ENCODE measurements around the gene SLC22A12.

The SLC22A12 gene

DNA sequence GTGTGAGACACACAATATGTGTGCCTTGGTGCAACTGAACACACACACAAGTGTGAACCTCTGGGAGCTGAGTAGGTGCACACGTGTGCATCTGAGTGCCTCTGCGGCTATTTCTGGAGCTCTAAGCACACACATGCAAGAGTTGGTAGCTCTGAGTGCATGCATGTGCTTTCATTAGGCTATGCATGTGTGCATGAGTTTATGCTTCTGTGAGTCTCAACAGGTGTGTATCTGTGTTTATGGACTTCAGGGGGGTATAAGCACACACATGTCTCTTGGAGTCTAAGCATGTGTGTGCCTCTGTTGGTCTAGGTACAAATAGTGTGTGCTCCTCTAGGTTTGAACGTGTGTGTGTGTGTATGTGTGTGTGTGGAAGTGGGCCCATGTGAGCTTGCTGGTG is 25.8 kb downstream of the SLC22A12 start:
- H3K36me3 ChIP-seq (ENCODE audit: control insufficient read depth, insufficient read depth, low read length) = peaks cover 8% of the 10 kb centered on the region
- H3K27ac ChIP-seq (ENCODE audit: low read depth, low read length) = no peak overlapping the region
- peaks cover 5% of the 10 kb centered on the region for H3K4me1 ChIP-seq (ENCODE audit: control insufficient read depth, insufficient read depth, low read length)
- no peak overlapping the region for H3K4me3 ChIP-seq (ENCODE audit: low read length)
- H3K9ac ChIP-seq (ENCODE audit: low read length) = no peak overlapping the region
- no peaks in the 10 kb centered on the region for H3K27me3 ChIP-seq (ENCODE audit: control insufficient read depth, insufficient read depth, low read length)

DNA sequence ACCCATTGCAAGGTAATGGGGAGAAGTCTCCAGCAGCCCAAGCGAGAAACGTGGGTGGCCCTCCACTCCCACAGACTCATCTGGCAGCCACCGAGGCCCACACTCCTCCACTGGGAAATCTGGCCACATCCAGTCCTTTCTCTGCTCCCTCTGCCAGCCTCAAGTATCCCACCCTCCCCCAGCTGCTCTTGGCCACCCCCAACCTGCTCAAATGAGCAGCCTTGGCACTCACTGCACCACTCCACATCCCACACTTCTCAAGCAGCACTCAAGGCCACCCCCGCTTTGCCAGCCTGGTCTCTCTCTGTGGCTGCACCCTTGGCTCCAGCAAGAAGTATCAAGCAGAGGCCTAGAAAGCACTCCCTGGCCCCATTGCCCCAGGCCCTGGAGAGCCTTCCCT is 28.2 kb downstream of the SLC22A12 start:
- Histone ChIP-seq H3K4me1 (ENCODE audit: control insufficient read depth, insufficient read depth, low read length) (peaks cover 5% of the 10 kb centered on the region), H3K27ac (ENCODE audit: low read depth, low read length) (peak overlapping the region; percentile 11), H3K36me3 (ENCODE audit: control insufficient read depth, insufficient read depth, low read length) (peaks cover 8% of the 10 kb centered on the region), H3K9ac (ENCODE audit: low read length) (no peak overlapping the region), H3K27me3 (ENCODE audit: control insufficient read depth, insufficient read depth, low read length) (no peaks in the 10 kb centered on the region), H3K4me3 (ENCODE audit: low read length) (no peak overlapping the region)

DNA sequence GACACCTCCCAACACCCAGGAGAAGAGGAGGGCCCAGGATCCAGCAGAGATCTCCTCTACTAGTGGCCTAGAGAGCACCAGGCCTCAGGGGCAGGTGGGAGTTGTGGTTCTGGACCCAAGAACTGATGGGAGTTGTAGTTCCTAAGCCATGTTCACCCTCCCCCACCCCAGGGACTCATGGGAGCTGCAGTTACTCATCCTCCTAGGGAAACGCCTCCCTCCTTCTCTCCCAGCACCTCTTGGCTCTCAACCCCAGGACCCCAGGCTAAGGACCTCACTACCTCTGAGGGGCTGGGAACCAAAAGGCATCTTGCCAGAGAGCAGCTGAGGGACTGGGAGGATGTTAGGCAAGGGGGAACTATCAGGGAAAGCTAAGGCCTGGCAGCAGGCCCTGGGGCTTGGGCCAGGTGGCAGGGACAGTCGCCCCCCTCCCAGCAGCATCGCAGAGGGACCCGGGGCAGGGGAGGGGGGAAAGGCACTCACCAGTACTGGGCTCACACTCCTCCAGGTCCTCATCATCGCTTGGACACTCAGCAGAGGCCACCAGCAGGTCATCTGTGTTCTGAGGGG is 28.9 kb downstream of the SLC22A12 start:
- H3K36me3 ChIP-seq (ENCODE audit: control insufficient read depth, insufficient read depth, low read length) = peaks cover 8% of the 10 kb centered on the region
- H3K4me3 ChIP-seq (ENCODE audit: low read length) = no peak overlapping the region
- peak overlapping the region; percentile 11 for H3K27ac ChIP-seq (ENCODE audit: low read depth, low read length)
- peaks cover 5% of the 10 kb centered on the region for H3K4me1 ChIP-seq (ENCODE audit: control insufficient read depth, insufficient read depth, low read length)
- no peak overlapping the region for H3K9ac ChIP-seq (ENCODE audit: low read length)
- H3K27me3 ChIP-seq (ENCODE audit: control insufficient read depth, insufficient read depth, low read length) = no peaks in the 10 kb centered on the region

DNA sequence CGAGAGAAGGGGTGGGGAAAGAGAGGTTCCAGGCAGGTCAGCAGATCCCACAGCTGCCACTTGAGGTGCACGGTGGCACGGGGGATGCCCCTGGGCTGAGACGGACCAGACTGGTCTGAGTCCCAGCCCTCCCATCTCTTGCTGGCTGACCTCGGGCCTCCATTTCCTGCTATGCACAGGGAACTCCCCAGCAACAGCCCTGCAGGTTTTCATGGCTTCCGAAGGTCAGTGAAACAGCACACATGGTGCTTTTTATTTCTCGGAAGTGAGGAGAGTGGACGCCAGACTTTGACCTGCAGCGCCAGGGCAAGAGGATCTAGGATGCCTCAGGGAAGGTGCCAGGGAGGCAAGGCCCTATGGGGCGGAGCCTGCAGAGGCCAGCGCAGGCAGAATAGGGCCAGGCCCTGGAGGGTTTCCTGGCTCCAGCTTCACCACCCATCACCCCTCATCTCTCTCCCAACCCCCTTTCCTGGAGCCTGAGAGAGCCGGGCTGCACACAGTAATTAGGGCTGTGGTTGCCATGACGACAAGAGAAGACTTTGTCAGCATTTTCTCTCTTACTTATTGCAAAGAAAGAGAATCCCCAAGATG is 29.5 kb downstream of the SLC22A12 start:
- peaks cover 5% of the 10 kb centered on the region for H3K4me1 ChIP-seq (ENCODE audit: control insufficient read depth, insufficient read depth, low read length)
- no peak overlapping the region for H3K27ac ChIP-seq (ENCODE audit: low read depth, low read length)
- peaks cover 8% of the 10 kb centered on the region for H3K36me3 ChIP-seq (ENCODE audit: control insufficient read depth, insufficient read depth, low read length)
- H3K9ac ChIP-seq (ENCODE audit: low read length) = no peak overlapping the region
- H3K27me3 ChIP-seq (ENCODE audit: control insufficient read depth, insufficient read depth, low read length) = no peaks in the 10 kb centered on the region
- H3K4me3 ChIP-seq (ENCODE audit: low read length) = no peak overlapping the region

DNA sequence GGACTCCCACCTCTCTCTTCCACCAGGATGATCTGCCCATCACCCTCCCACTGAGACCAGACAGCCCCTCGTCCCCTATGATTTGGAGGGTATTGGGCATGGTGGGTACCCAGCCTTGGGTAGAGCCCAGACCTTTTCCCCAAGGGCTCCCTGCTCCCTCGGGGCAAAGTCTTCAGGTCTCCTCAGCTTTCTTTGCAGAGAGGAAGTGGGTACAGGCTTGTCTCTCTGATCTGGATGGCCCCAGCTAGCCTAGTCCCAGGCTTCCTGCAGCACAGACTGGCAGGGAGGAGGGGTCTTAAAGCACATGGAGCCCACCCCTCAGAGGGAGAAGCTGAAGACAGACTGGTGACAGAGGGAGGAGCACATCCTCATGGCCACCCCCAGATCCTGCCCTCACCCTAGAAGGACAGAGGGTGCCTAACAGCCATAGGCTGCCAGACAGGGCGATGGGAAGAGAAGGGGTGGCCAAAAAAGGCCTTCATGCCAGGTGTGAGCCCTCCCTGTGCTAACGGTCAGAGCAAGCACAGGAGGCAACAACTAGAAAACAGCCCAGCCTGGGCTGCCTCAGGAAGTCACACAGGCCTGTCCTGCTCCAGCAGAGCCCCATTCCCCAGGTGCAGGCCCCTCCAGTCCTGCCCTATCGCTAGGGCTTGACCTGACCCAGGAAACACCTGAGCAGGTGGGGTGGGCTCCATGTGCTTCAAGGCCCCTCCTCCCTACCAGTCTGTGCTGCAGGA is 30.4 kb downstream of the SLC22A12 start:
- Histone ChIP-seq H3K4me1 (ENCODE audit: control insufficient read depth, insufficient read depth, low read length) (peaks cover 5% of the 10 kb centered on the region), H3K27me3 (ENCODE audit: control insufficient read depth, insufficient read depth, low read length) (no peaks in the 10 kb centered on the region), H3K27ac (ENCODE audit: low read depth, low read length) (no peak overlapping the region), H3K36me3 (ENCODE audit: control insufficient read depth, insufficient read depth, low read length) (peaks cover 2% of the 10 kb centered on the region), H3K4me3 (ENCODE audit: low read length) (no peak overlapping the region), H3K9ac (ENCODE audit: low read length) (no peak overlapping the region)

DNA sequence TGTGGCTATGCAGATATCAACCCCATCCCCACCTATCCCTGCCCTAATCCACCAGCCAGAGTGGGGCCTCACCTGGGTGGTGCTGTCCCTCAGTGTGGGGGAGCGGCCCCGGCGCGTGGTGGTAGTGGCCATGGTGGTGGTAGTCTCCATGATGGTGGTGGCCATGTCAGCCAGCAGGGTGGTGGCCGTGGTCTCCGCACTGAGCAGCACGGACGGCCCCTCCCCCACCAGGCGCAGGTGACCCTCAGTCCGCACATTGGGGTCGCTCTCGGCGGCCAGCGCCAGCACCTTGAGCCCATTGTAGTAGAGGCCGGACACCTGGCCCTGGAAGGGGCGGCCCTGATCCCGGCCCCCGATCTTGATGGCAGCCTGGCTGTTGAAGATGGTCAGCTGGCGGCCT is 31.7 kb downstream of the SLC22A12 start:
- peaks cover 5% of the 10 kb centered on the region for H3K4me1 ChIP-seq (ENCODE audit: control insufficient read depth, insufficient read depth, low read length)
- no peaks in the 10 kb centered on the region for H3K36me3 ChIP-seq (ENCODE audit: control insufficient read depth, insufficient read depth, low read length)
- no peak overlapping the region for H3K9ac ChIP-seq (ENCODE audit: low read length)
- no peak overlapping the region for H3K27ac ChIP-seq (ENCODE audit: low read depth, low read length)
- H3K27me3 ChIP-seq (ENCODE audit: control insufficient read depth, insufficient read depth, low read length) = no peaks in the 10 kb centered on the region
- H3K4me3 ChIP-seq (ENCODE audit: low read length) = no peak overlapping the region

DNA sequence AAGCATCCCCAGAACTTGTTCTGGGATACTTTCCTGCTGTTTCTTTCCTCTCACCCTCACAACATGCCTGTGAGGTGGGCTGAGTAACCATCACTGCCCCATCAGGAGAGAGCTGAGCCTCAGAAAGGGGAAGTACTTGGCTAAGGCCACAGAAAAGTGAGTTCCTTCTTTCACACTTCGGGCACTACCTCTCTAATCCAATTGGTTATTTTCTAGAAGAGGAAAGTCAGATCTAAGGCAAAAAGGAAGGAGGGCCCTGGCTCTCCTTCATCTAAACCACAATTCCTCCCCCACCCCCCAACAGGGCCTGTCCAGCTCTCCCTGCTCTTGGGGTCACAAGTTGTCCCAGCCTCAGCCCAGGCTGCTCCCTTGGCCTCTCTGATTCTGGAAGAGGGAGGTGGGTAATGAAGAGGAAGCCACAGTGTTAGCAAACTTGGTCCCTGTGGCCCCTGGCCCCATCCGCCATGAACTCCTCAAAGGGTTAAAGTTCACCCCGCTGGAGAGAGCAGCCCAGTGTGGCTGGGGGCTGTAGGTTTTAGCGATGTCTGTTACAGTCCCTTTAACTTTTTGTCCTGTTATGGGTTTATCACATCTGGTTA is 34.0 kb downstream of the SLC22A12 start:
- Histone ChIP-seq H3K9ac (ENCODE audit: low read length) (no peak overlapping the region), H3K4me3 (ENCODE audit: low read length) (no peak overlapping the region), H3K4me1 (ENCODE audit: control insufficient read depth, insufficient read depth, low read length) (peaks cover 16% of the 10 kb centered on the region), H3K27ac (ENCODE audit: low read depth, low read length) (no peak overlapping the region), H3K27me3 (ENCODE audit: control insufficient read depth, insufficient read depth, low read length) (no peaks in the 10 kb centered on the region), H3K36me3 (ENCODE audit: control insufficient read depth, insufficient read depth, low read length) (no peaks in the 10 kb centered on the region)

DNA sequence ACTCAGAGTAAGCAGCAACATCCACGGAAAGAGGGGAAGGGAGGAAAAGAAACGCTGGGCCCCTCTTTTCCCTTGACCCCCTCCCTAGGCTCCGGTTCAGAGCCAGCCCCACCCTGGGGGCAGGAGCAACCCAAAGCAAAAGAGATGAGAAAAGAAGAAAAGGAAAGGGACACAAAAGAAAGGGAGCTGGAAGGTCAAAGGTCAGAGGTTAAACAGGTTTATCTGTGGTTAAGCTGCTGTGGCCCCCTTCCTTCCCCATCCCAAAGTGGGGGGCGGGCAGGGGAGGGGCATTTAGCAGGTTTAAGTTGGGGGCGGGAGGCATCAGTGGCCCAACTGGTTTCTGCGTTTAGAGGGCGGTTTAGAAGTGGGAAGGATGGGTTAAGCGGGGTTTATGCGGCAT is 35.6 kb downstream of the SLC22A12 start:
- H3K4me1 ChIP-seq (ENCODE audit: control insufficient read depth, insufficient read depth, low read length) = peaks cover 11% of the 10 kb centered on the region
- H3K27ac ChIP-seq (ENCODE audit: low read depth, low read length) = no peak overlapping the region
- H3K9ac ChIP-seq (ENCODE audit: low read length) = no peak overlapping the region
- H3K36me3 ChIP-seq (ENCODE audit: control insufficient read depth, insufficient read depth, low read length) = no peaks in the 10 kb centered on the region
- H3K4me3 ChIP-seq (ENCODE audit: low read length) = no peak overlapping the region
- no peaks in the 10 kb centered on the region for H3K27me3 ChIP-seq (ENCODE audit: control insufficient read depth, insufficient read depth, low read length)

DNA sequence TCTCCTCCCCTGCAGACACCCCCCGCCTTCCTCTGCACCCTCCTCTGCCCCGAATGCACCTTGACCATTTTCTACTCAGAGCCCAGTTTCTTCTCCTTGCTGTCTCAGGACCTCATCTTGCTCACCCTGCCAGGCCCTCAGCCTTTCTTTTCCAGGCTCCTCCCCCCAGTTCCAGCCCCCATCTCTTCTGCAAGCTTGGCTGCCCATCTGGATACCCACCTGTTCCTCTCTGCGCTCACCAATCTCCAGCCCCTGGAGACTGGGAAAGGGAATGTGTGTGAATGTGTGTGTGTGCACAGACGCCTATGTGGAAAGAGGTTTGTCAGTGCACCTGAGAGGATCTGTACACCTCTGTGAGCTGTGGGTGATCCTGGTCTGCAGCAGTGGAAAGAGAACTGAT is 36.4 kb downstream of the SLC22A12 start:
- no peak overlapping the region for H3K4me3 ChIP-seq (ENCODE audit: low read length)
- no peaks in the 10 kb centered on the region for H3K36me3 ChIP-seq (ENCODE audit: control insufficient read depth, insufficient read depth, low read length)
- peaks cover 11% of the 10 kb centered on the region for H3K4me1 ChIP-seq (ENCODE audit: control insufficient read depth, insufficient read depth, low read length)
- H3K27me3 ChIP-seq (ENCODE audit: control insufficient read depth, insufficient read depth, low read length) = no peaks in the 10 kb centered on the region
- no peak overlapping the region for H3K27ac ChIP-seq (ENCODE audit: low read depth, low read length)
- H3K9ac ChIP-seq (ENCODE audit: low read length) = no peak overlapping the region

DNA sequence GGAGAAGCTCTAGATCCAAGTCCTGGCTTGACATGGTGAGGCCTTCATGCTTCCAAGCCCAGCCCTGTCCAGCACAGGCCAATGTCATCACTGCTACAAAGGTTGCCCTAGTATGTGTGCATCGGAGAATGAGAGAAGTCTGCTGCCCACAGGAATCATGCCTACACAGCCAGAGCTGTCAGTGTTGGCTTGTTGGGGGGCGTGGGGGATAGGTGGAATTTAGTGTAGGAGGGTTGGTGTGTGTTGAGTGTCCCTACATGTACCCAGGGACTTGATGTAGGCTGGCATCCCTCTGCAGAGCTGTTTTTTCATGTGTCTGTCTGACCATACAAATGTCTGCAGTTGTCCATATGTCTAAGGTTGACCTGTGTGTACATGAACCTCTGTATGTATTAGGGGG is 37.6 kb downstream of the SLC22A12 start:
- H3K4me1 ChIP-seq (ENCODE audit: control insufficient read depth, insufficient read depth, low read length) = peaks cover 11% of the 10 kb centered on the region
- no peaks in the 10 kb centered on the region for H3K36me3 ChIP-seq (ENCODE audit: control insufficient read depth, insufficient read depth, low read length)
- H3K27me3 ChIP-seq (ENCODE audit: control insufficient read depth, insufficient read depth, low read length) = no peaks in the 10 kb centered on the region
- H3K27ac ChIP-seq (ENCODE audit: low read depth, low read length) = peak overlapping the region; percentile 91
- H3K9ac ChIP-seq (ENCODE audit: low read length) = no peak overlapping the region
- H3K4me3 ChIP-seq (ENCODE audit: low read length) = no peak overlapping the region

DNA sequence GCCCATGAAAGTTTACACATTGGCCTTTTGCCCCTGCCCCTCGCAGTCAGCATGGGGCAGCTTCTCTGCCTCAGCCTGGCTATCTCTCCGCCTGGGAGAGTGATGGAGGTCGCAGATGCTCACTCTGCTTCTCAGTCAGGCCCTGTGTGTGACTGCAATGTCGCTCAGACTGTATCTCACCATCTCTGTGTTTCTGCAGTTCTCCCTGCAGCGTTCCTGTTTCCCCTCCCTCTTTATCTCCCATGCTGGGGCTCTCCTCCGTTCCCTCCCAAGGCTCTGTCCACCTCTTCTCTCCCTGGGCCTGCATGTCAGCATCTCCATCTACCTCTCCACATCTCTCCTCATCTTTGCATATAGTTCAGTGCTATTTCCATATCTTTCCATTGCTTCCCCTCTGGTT is 38.1 kb downstream of the SLC22A12 start:
- H3K27me3 ChIP-seq (ENCODE audit: control insufficient read depth, insufficient read depth, low read length) = no peaks in the 10 kb centered on the region
- H3K9ac ChIP-seq (ENCODE audit: low read length) = no peak overlapping the region
- peaks cover 11% of the 10 kb centered on the region for H3K4me1 ChIP-seq (ENCODE audit: control insufficient read depth, insufficient read depth, low read length)
- peak overlapping the region; percentile 91 for H3K27ac ChIP-seq (ENCODE audit: low read depth, low read length)
- no peaks in the 10 kb centered on the region for H3K36me3 ChIP-seq (ENCODE audit: control insufficient read depth, insufficient read depth, low read length)
- no peak overlapping the region for H3K4me3 ChIP-seq (ENCODE audit: low read length)

DNA sequence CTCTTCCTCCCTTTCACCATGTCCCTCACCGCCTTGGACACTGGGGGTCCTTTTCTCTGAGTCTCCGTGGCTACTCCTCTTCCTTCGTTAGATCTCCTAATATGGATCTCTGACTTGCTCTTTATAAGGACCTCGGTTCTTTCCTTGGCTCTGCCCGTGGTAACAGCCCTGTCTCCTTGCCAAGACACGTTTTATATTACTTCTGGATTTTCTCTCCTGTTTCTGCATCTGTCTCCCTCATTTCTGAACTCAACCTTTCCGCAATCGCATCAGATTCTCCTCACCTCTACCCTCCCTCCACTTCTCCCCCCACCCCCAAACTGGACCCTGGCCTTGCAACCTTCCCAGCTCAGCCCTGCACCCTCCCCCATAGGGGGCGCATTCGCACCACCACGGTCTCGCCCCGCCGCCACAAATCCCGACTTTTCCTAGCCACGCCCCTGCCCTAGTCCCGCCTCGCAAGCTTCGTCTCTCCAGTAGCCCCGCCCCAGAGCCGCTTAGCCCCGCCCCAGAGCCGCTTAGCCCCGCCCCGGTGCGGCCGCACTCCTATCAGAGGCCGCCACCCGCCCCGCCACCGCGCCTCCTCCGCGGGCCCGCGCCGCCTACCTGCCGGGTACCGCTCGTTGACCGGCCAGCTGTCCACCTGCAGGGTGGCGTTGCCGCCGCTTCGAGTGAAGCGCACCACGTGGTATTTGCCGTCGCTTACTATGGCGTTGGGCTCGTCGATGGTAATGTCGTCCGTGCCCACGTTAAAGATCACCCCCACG is 39.0 kb downstream of the SLC22A12 start:
- no peak overlapping the region for H3K9ac ChIP-seq (ENCODE audit: low read length)
- peak overlapping the region; percentile 91 for H3K27ac ChIP-seq (ENCODE audit: low read depth, low read length)
- peaks cover 11% of the 10 kb centered on the region for H3K4me1 ChIP-seq (ENCODE audit: control insufficient read depth, insufficient read depth, low read length)
- no peaks in the 10 kb centered on the region for H3K36me3 ChIP-seq (ENCODE audit: control insufficient read depth, insufficient read depth, low read length)
- no peak overlapping the region for H3K4me3 ChIP-seq (ENCODE audit: low read length)
- H3K27me3 ChIP-seq (ENCODE audit: control insufficient read depth, insufficient read depth, low read length) = no peaks in the 10 kb centered on the region
